HTR-8/SVneo (cell line): ENCODE results near the gene RELN.

Experiments
- DNase-seq: peaks from one replicate; pipeline ENCODE4 v3.0.0; 2011; ENCODE audit warnings: low spot score, mixed read lengths; ENCODE audit not compliant: insufficient read length
- FAIRE-seq: peaks from 2 replicates; lab custom pipeline; 2011; peaks lifted over from hg19 to GRCh38; lab: Jason Lieb, UNC

The RELN gene

DNA sequence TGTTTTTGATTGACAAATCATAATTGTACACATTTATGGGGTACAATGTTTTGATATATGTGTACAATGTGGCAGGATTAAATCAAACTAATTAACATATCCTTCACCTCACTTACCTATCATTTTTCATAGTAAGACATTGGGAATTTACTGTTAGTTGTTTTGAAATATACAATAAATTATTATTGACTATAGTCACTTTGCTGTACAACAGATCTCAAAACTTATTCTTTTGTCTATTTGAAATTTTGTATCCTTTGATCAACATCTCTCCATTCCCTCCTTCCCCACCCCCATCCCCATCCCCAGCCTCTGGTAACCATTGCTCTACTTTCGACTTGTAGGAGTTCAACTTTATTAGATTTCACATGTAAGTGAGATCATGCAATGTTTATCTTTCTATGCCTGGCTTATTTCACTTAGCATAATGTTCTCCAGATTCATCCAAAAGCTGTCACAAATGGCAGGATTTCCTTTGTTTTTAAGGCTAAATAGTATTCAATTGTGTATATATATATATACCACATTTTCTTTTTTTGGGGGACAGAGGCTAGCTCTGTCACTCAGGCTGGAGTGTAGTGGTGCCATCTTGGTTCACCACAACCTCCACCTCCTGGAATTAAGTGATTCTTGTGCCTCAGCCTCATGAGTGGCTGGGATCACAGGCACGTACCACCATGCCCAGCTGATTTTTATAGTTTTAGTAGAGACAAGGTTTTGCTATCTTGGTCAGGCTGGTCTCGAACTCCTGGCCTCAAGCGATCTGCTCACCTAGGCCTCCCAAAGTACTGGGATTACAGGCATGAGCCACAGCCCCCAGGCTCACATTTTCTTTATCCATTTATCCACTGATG lies 520.1 kb downstream of the RELN start:
- DNase-seq (no peak), FAIRE-seq (no peak)

DNA sequence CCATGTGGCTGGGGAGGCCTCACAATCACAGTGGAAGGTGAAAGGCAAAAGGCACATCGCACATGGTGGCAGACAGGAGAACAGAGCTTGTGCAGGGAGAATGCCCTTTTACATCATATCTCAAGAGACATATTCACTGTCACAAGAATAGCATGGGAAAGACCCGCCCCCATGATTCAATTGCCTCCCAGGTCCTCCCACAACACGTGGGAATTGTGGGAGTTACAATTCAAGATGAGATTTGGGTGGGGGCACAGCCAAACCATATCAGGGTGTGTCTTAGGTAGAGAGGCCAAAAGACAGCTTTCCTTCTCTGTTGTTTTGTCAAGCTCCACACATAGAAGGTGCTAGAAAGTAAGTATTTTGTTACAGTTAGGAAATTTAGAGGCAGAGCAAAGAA lies 522.6 kb downstream of the RELN start:
- no peak for FAIRE-seq
- no peak for DNase-seq

DNA sequence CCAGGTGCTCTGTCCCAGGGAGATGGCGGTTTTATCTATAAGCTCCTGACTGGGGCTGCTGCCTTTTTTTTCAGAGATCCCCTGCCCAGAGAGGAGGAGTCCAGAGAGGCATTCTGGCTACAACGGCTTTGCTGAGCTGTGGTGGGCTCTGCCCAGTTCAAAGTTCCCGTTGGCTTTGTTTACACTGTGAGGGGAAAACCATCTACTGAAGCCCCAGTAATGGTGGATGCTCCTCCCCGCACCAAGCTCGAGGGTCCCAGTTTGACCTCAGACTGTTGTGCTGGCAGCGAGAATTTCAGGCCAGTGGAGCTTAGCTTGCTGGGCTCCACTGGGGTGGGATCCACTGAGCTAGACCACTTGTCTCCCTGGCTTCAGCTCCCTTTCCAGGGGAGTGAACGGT lies 527.1 kb downstream of the RELN start:
- DNase-seq = no peak
- FAIRE-seq = no peak

DNA sequence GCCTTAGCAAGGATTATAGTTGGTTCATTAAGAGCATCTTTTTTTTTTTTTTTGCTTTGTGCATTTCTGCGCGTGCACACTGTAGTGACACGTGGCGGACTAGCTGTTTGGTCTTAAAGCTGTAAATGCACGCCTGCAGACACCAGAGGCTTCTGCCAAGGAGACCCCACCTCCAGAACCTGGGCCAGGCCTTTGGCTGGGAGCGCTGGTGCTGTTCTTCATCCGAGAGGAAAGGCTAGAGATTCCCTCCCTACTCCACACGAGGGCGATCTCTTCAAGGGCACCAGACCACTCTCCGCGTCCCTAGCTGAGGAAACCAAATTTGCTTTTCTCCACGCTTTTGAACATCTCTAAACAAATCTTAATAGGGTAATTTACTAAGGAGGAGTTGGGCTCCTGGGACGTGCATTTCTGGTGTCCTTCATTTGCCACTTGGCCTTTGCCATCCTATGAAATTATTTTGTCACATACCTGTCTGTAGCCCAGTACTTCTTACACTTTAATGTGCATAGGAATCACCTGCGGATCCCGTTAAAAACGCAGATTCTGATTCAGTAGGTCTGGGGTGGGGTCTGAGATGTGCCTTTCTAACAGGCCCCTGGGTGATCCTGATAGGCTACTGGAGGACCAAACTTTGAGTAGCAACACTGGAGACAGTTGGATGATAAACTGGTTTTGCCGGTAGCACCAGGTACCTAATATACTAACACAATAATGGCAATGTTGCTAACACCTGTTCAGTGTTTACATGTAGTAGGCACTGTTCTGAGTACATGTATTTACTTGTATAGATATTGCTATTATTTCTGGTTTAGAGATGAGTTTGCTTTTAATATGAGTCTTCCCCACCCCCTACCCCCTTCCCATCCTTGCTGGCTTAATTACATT lies 542.1 kb downstream of the RELN start:
- FAIRE-seq (no peak), DNase-seq (peak; percentile 47)

- no peak for DNase-seq
- no peak for FAIRE-seq
These were observed 543.4 kb downstream of the RELN start, which contains the start of gene SLC26A5 for GRCh38 chr7:103446049-103446520. SLC26A5 (minus strand) TSS chr7:103446207; CDS start chr7:103421514, 24,693 bp downstream.

GRCh38 chr7:103445228-103446048 lies 544.0 kb downstream of the RELN start:
- FAIRE-seq (no peak), DNase-seq (no peak)

DNA sequence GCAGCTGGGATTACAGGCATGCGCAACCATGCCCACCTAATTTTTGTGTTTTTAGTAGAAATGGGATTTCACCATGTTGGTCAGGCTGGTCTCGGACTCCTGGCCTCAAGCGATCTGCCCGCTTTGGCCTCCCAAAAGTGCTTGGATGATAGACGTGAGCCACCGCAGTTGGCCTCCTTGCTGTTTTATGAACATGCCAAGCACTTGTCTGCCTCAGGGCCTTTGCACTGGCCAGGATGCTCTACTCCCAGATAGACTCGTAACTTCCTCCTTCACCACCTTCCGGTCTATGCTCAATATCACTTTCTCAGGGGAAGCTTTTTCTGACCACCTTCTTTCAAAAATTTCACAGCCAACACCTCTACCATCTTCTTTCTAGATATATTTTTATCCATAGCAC lies 549.8 kb downstream of the RELN start:
- no peak for DNase-seq
- FAIRE-seq = no peak

DNA sequence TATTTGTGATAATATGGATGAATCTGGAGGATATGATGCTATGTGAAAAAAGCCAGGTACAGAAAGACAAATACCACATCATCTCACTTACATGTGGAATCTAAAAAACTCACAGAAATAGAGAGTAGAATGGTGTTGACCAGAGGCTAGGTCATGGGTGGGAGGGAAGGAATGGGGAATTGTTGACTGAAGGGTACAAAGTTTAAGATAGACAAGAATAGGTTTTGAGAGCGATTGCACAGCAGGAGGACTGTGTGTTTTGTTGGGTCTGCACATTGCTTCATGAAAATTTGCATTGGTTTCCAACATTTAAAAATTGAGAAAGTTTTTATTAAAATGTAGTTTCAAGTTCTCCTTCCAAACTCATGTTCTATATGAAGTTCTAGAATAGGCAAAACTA lies 551.8 kb downstream of the RELN start:
- no peak for DNase-seq
- FAIRE-seq = no peak

DNA sequence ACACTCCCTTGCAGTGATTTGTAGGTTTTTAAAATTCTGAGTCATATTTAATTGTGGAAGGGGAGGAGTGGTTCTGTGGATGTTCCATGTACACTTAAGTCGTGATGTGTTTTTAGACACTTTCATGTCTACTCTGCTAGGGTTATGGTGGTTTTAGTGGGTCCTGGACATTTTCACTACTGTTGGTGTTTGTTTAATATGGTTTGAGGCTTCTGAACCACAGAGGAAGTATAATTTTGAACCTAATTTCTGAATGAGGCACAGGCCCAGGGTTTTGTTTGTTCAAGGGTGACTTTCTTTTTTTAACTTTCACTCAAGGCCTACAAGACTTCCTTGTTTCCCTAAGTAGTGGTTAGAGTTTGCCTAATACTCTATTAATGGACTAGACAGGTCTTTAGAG lies 556.7 kb downstream of the RELN start:
- FAIRE-seq (no peak), DNase-seq (no peak)

DNA sequence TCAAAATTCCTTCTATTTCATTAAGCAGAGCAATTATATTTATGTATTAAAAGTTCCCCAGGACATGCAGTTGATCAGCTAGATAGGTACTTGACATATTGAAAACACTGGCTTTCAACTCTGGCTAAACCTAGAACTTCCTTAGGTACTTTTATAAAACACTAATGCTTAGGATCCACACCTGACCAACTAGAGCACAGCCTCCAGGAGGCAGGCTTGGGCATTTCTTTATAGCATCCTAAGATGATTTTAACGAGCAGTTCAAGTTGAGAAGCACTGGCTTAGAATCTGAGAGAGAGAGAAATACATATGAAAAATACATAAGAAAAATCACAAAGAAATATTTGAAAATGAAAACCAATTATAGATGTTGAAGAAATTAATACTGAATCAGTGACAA lies 564.3 kb downstream of the RELN start:
- FAIRE-seq = no peak

GRCh38 chr7:103423467-103424179 lies 565.8 kb downstream of the RELN start:
- FAIRE-seq = no peak
- DNase-seq = no peak

More for the DNA sequence above, 564.3 kb downstream of the RELN start:
- DNase-seq = no peak
